OCI-LY7 (cell line): ENCODE results near the gene ARMH1. TPM values are rescaled to one million over a fixed set of nuclear protein-coding genes. Genes with fewer than 3 reads are reported as not detected.

Experiments
- BruUV-seq: library from RNA; stranded (reverse); fragments of 400-500 nt; replicated peaks from 2 replicates; lab custom pipeline; 2021; lab: Mats Ljungman, UMichigan
- CTCF ChIA-PET: fragments of 300-600 bp; sonication (Branson Sonifier 250); formaldehyde crosslinking; loops from one replicate; lab custom pipeline; 2022; ENCODE audit warnings: antibody characterized with exemption; ENCODE audit not compliant: unreplicated experiment; lab: Charles Lee
- POLR2A ChIA-PET: fragments of 300-600 bp; sonication (Branson Sonifier 250); formaldehyde crosslinking; loops from one replicate; lab custom pipeline; 2022; ENCODE audit warnings: antibody characterized with exemption; lab: Charles Lee
- DNase-seq: peaks from one replicate; pipeline ENCODE4 v3.0.0-alpha.2; 2015; ENCODE audit warnings: low spot score
- H2AFZ ChIP-seq: fragments of 200-600 bp; sonication (generic), shearing (Covaris generic); 2 replicates; pipeline ENCODE4 v1.6.1; 2014; ENCODE audit warnings: mild to moderate bottlenecking, antibody characterized with exemption, low read length, moderate library complexity
- H3K27ac ChIP-seq: fragments of 200-600 bp; sonication (generic); 2 replicates; pipeline ENCODE4 v1.5.1; 2014; ENCODE audit warnings: mixed run types, low read depth, mild to moderate bottlenecking, moderate library complexity, low read length, inconsistent platforms; ENCODE audit not compliant: poor library complexity, severe bottlenecking
- H3K36me3 ChIP-seq: fragments of 200-600 bp; sonication (generic); 2 replicates; pipeline ENCODE4 v1.6.1; 2014; ENCODE audit warnings: mild to moderate bottlenecking, antibody characterized with exemption, low read length, moderate library complexity, mixed read lengths; ENCODE audit not compliant: insufficient read depth
- H3K4me1 ChIP-seq: fragments of 200-600 bp; sonication (generic); 2 replicates; pipeline ENCODE4 v1.5.1; 2014; ENCODE audit warnings: mild to moderate bottlenecking, low read length; ENCODE audit not compliant: insufficient read depth, poor library complexity, severe bottlenecking
- H3K4me2 ChIP-seq: fragments of 200-600 bp; sonication (generic); 2 replicates; pipeline ENCODE4 v1.6.1; 2014; ENCODE audit warnings: mild to moderate bottlenecking, low read length
- H3K4me3 ChIP-seq: fragments of 200-600 bp; sonication (generic); 2 replicates; pipeline ENCODE4 v1.5.1; 2014; ENCODE audit warnings: mild to moderate bottlenecking, low read depth, low read length; ENCODE audit not compliant: poor library complexity, severe bottlenecking
- H3K79me2 ChIP-seq: fragments of 200-600 bp; sonication (generic); 2 replicates; pipeline ENCODE4 v1.6.1; 2016; ENCODE audit warnings: low read depth, mild to moderate bottlenecking, low read length, moderate library complexity, mixed read lengths; ENCODE audit not compliant: insufficient read depth
- H3K9me2 ChIP-seq: fragments of 200-600 bp; sonication (generic); 2 replicates; pipeline ENCODE4 v1.6.1; 2016; ENCODE audit warnings: mild to moderate bottlenecking, low read length, mixed read lengths; ENCODE audit not compliant: insufficient read depth
- H3K9me3 ChIP-seq: fragments of 200-600 bp; sonication (generic); 2 replicates; pipeline ENCODE4 v1.6.1; 2014; ENCODE audit warnings: mild to moderate bottlenecking, mixed run types, low read length, mixed read lengths
- H4K20me1 ChIP-seq: fragments of 200-600 bp; sonication (generic); 2 replicates; pipeline ENCODE4 v1.6.1; 2014; ENCODE audit warnings: mild to moderate bottlenecking, antibody characterized with exemption, low read length, moderate library complexity, mixed read lengths; ENCODE audit not compliant: insufficient read depth
- EZH2phosphoT487 ChIP-seq: fragments of 200-600 bp; sonication (generic); IDR thresholded peaks from 2 replicates; pipeline ENCODE4 v1.6.1; 2018; ENCODE audit warnings: low read depth, borderline replicate concordance, mild to moderate bottlenecking, mixed run types, antibody characterized with exemption, low read length, moderate library complexity, mixed read lengths
- intact Hi-C: fragments of 100-400 bp; cut with micrococcal nuclease; formaldehyde crosslinking; loops from one replicate; pipeline ENCODE4 v1.10.0; 2022; ENCODE audit not compliant: unreplicated experiment
- total RNA-seq, 2 experiments: library from RNA; depleted of rRNA in 1 of 2; stranded (reverse); fragments of >200 nt in 1 of 2; shearing (Covaris generic) in 1 of 2; gene quantifications; 2 replicates each; pipeline ENCODE4 v1.2.3, GENCODE V29; 2014 to 2022
- TF ChIP-seq, protein P1 (sequence below): fragments of 200-600 bp; sonication (generic); conservative IDR thresholded peaks from 2 replicates; pipeline ENCODE4 v1.5.1; 2014; ENCODE audit warnings: mild to moderate bottlenecking, antibody characterized with exemption, low read length, moderate library complexity, mixed read lengths

ARMH1 gene
- total RNA-seq, 2 experiments from 2014 or later, result 7.8 to 8.9 TPM

DNA sequence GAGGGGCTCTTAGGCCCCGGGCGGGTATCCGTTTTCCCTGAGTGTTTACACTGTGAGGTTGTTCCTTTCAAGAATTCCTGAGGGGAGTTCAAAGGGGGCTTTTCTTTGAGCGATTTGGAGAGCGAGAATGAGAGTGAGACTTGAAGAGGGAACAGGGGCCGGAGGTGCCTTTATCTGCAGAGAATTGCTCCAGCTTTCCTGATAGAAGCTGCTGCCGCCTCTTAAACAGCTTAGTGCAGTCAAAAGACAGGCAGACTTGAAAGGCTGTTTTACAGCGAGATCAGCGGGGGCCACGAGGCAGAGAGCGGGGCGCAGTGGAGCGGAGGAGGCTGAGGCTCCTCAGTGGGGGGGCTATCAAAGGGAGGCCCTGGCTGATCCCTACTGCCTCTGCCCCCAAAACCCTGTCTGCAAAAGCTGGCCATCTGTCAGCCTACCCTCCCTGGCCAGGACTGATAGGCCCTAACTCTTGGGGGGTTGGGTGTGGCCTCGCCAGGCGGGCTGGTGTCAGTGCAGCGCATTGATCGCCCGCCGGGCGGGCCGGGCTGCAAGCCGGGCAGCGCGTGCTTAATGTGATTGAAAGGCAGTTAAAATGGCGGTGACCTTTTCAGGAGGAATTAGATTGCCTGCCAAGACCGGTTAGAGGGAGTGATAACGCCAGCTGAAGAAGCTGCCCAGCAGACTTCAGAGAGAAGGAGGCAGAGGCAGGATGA lies 36.7 kb upstream of the ARMH1 start:
- H2AFZ ChIP-seq, result no peak overlapping the region
- no peaks in the 10 kb centered on the region for H4K20me1 ChIP-seq
- no peak for DNase-seq
- no peak overlapping the region for H3K4me2 ChIP-seq
- CTCF ChIA-PET, result interaction anchor here (1.0 kb wide), 1 partner anchor 13 kb away, joined by 3 read pairs; no protein-coding TSS in a partner anchor
- peaks cover 16% of the 10 kb centered on the region for H3K4me1 ChIP-seq
- intact Hi-C loops, result no loop called here
- TF ChIP-seq EZH2phosphoT487, result no peak
- POLR2A ChIA-PET, result interaction anchor here (1.6 kb wide), 1 partner anchor 10 kb away, joined by 5 read pairs; no protein-coding TSS in a partner anchor
- no peaks in the 10 kb centered on the region for H3K9me3 ChIP-seq
- BruUV-seq, result no TSS peak
- peaks cover 19% of the 10 kb centered on the region for H3K79me2 ChIP-seq
- H3K4me3 ChIP-seq, result no peak overlapping the region
- no peak overlapping the region for H3K27ac ChIP-seq
- H3K9me2 ChIP-seq, result no peaks in the 10 kb centered on the region
- peaks cover 98% of the 10 kb centered on the region for H3K36me3 ChIP-seq

DNA sequence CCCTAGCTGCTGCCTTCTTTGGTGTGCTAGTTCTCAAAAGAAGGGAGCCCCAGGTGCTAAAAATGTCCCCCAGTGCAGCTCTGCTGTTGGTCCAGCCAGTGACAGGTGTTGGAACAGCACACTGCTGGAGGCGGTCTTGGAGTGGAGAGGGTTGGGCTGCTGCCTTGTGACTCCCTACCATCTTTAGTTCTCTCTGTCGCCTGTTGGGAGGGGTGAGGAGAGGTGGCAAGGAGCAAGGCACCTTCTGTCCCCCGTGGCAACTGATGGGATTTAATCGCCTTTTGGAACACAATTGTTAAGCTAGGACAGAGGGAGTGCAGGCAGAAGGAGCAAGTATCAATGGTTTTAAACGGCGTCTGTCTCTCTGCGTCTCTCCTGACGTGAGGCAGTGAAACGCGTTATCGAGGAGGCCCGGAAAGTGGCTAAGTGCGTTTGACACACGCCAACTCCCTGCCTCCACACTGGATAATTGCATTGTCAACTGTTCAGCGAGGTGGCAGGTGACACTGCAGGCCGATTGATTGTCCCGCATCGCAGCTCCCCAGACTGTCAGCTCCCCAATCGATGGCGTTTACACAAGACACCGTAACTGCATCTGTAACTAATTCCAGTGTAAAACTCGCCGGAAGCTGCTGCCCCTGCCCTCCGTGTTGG lies 34.2 kb upstream of the ARMH1 start:
- no TSS peak for BruUV-seq
- Histone ChIP-seq H3K4me3 (no peak overlapping the region), H3K4me1 (no peaks in the 10 kb centered on the region), H3K27ac (no peak overlapping the region), H3K79me2 (no peaks in the 10 kb centered on the region), H3K36me3 (peaks cover 98% of the 10 kb centered on the region), H2AFZ (no peak overlapping the region), H4K20me1 (no peaks in the 10 kb centered on the region; the same call in 1 of the 2 replicates), H3K9me2 (no peaks in the 10 kb centered on the region), H3K4me2 (no peak overlapping the region), H3K9me3 (no peaks in the 10 kb centered on the region)
- ChIA-PET CTCF (no interaction called here), POLR2A (no interaction called here)
- intact Hi-C loops, result no loop called here
- no peak for DNase-seq
- TF ChIP-seq EZH2phosphoT487, result no peak
- TF ChIP-seq, protein P1, sequence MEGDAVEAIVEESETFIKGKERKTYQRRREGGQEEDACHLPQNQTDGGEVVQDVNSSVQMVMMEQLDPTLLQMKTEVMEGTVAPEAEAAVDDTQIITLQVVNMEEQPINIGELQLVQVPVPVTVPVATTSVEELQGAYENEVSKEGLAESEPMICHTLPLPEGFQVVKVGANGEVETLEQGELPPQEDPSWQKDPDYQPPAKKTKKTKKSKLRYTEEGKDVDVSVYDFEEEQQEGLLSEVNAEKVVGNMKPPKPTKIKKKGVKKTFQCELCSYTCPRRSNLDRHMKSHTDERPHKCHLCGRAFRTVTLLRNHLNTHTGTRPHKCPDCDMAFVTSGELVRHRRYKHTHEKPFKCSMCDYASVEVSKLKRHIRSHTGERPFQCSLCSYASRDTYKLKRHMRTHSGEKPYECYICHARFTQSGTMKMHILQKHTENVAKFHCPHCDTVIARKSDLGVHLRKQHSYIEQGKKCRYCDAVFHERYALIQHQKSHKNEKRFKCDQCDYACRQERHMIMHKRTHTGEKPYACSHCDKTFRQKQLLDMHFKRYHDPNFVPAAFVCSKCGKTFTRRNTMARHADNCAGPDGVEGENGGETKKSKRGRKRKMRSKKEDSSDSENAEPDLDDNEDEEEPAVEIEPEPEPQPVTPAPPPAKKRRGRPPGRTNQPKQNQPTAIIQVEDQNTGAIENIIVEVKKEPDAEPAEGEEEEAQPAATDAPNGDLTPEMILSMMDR, result no peak

DNA sequence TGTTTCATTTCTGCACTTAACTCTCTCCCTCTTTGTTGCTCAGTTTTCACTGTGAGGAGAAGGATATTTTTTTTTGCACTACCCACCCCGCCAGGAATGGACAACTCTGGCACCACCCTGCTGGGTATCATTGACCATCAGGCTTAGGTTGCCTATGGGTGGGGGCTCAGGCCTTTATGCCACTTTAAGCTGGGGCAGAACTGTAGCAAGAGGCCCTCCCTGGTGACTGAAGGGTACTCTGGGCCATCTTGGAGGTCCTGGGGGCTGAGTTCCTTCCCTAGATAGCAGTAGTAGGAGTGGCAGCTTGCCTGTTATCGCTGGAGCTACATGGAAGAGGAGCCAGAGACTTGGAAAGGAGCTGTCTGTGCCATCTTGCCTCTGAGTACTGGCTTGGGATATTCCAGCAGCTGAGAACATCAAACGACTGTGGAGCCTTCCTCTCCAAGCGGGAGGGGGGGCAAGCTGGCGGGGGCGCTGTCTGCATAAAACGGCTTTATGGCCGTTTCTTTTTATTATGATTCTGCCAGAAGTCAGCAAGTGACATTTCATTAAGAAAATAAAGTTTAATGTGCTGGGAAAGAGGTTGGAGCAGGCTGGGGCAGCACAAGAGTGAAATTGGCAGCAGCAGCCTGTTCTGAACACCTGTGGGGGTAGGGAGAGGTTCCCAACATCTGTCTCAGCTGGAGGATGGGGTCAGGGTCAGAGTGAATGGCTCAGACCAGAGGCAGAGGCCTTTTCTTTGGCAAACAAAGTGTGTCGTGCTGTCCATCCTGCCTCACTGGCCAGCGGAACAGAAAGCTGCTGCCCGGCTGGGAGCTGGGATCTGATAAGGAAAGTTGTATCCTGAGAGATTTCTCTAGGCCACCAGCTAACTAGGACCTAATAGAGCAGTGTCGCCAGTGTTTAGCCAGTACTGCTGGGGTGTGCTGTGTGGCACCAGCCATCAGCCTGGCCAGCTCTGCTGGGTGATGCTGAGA lies 33.1 kb upstream of the ARMH1 start:
- ChIA-PET CTCF (no interaction called here), POLR2A (no interaction called here)
- no peaks in the 10 kb centered on the region for H3K4me1 ChIP-seq
- H4K20me1 ChIP-seq, result no peaks in the 10 kb centered on the region; the same call in 1 of the 2 replicates
- no peaks in the 10 kb centered on the region for H3K9me2 ChIP-seq
- TF ChIP-seq, protein P1, result no peak
- no peak for TF ChIP-seq EZH2phosphoT487
- no TSS peak for BruUV-seq
- no peak overlapping the region for H3K4me2 ChIP-seq
- intact Hi-C loops, result no loop called here
- no peaks in the 10 kb centered on the region for H3K79me2 ChIP-seq
- no peaks in the 10 kb centered on the region for H3K9me3 ChIP-seq
- DNase-seq, result no peak
- H3K36me3 ChIP-seq, result peaks cover 98% of the 10 kb centered on the region
- H2AFZ ChIP-seq, result no peak overlapping the region
- H3K4me3 ChIP-seq, result no peak overlapping the region
- no peak overlapping the region for H3K27ac ChIP-seq
